H1 (cell line): ENCODE data around the gene VWA5B2. TPM values are rescaled to one million over a fixed set of nuclear protein-coding genes. Genes with fewer than 3 reads are reported as not detected.

Experiments
- CTCF ChIA-PET: fragments of 300-600 bp; sonication (Branson Sonifier 250); formaldehyde crosslinking; loops from one replicate; lab custom pipeline; 2021; ENCODE audit not compliant: partially characterized antibody; lab: Charles Lee
- POLR2A ChIA-PET: fragments of 300-600 bp; sonication (Branson Sonifier 250); formaldehyde crosslinking; loops from one replicate; lab custom pipeline; 2021; ENCODE audit warnings: inconsistent platforms; ENCODE audit not compliant: partially characterized antibody; lab: Charles Lee
- DNase-seq, 2 experiments: peaks; one replicate each; pipeline versions ENCODE4 v3.0.0 to v3.0.0-alpha.2; 2010 to 2022; ENCODE audit warnings: low spot score in 2 of 2, low read depth in 1 of 2, mixed read lengths in 1 of 2
- FAIRE-seq: peaks from 2 replicates; lab custom pipeline; 2011; peaks lifted over from hg19 to GRCh38; lab: Jason Lieb, UNC
- H2AFZ ChIP-seq: 2 replicates; pipeline ENCODE4 v1.8.1; 2012; ENCODE audit warnings: low read length, inconsistent platforms
- H2AK5ac ChIP-seq: 2 replicates; pipeline ENCODE4 v1.6.1; 2013; ENCODE audit warnings: low read depth, low read length
- H2BK120ac ChIP-seq: replicated peaks from 2 replicates; pipeline ENCODE3; 2013; ENCODE audit warnings: low read depth, low read length, inconsistent platforms
- H2BK12ac ChIP-seq: 2 replicates; pipeline ENCODE4 v1.6.1; 2013; ENCODE audit warnings: low read depth, low read length
- H2BK15ac ChIP-seq: 2 replicates; pipeline ENCODE4 v1.6.1; 2013; ENCODE audit warnings: low read length
- H2BK20ac ChIP-seq: 2 replicates; pipeline ENCODE4 v1.6.1; 2013; ENCODE audit warnings: low read length
- H2BK5ac ChIP-seq: 2 replicates; pipeline ENCODE4 v1.6.1; 2013; ENCODE audit warnings: low read depth, low read length
- H3K14ac ChIP-seq: 2 replicates; pipeline ENCODE4 v1.6.1; 2013; ENCODE audit warnings: inconsistent platforms; ENCODE audit not compliant: insufficient read length
- H3K18ac ChIP-seq: 2 replicates; pipeline ENCODE4 v1.6.1; 2013; ENCODE audit warnings: low read length; ENCODE audit errors: extremely low read depth
- H3K23ac ChIP-seq: 2 replicates; pipeline ENCODE4 v1.6.1; 2013; ENCODE audit warnings: inconsistent platforms; ENCODE audit not compliant: insufficient read length
- H3K23me2 ChIP-seq: 2 replicates; pipeline ENCODE4 v1.6.1; 2013; ENCODE audit warnings: low read depth, low read length
- H3K27ac ChIP-seq: 2 replicates; pipeline ENCODE4 v1.6.1; 2011; ENCODE audit warnings: low read depth, low read length, inconsistent platforms
- H3K27me3 ChIP-seq, 4 experiments: replicated peaks in 1 of 4; 1 replicate in 1 of 4; 2 replicates in 3 of 4; pipeline versions ENCODE4 v1.6.1 to v1.8.1; 2011 to 2013; ENCODE audit warnings: low read length in 3 of 4, mild to moderate bottlenecking in 3 of 4, inconsistent platforms in 2 of 4, mixed read lengths in 2 of 4, moderate library complexity in 1 of 4; ENCODE audit not compliant: control insufficient read depth in 3 of 4, insufficient read depth in 3 of 4; ENCODE audit errors: extremely low read depth in 1 of 4
- H3K36me3 ChIP-seq, 4 experiments: 2 replicates each; pipeline versions ENCODE4 v1.6.1 to v1.8.1; 2011 to 2013; ENCODE audit warnings: mild to moderate bottlenecking in 4 of 4, low read length in 3 of 4, moderate library complexity in 2 of 4, control low read depth in 1 of 4, inconsistent platforms in 1 of 4; ENCODE audit not compliant: insufficient read depth in 4 of 4, control insufficient read depth in 2 of 4
- H3K4ac ChIP-seq: replicated peaks from 2 replicates; pipeline ENCODE3; 2013; ENCODE audit warnings: low read length, low read depth, mixed read lengths, inconsistent platforms; ENCODE audit not compliant: insufficient read length
- H3K4me1 ChIP-seq, 4 experiments: replicated peaks in 1 of 4; 1 replicate in 1 of 4; 2 replicates in 3 of 4; pipeline versions ENCODE4 v1.6.1 to v1.8.1; 2011 to 2013; ENCODE audit warnings: low read length in 3 of 4, inconsistent platforms in 2 of 4, mixed read lengths in 1 of 4; ENCODE audit not compliant: insufficient read depth in 4 of 4, control insufficient read depth in 3 of 4
- H3K4me2 ChIP-seq, 2 experiments: 2 replicates each; pipeline versions ENCODE4 v1.6.1 to v1.8.1; 2011 to 2013; ENCODE audit warnings: low read depth in 2 of 2, low read length in 2 of 2, control low read depth in 1 of 2, inconsistent platforms in 1 of 2, mild to moderate bottlenecking in 1 of 2; ENCODE audit not compliant: insufficient read depth in 1 of 2
- H3K4me3 ChIP-seq, 4 experiments: fragments of 200-600, 300-600 bp in 1 of 4; sonication (generic), shearing (Covaris generic), sonication (Bioruptor Twin) in 1 of 4; 2 replicates each; pipeline versions ENCODE4 v1.5.1 to v1.8.1; 2011 to 2016; ENCODE audit warnings: low read length in 4 of 4, low read depth in 3 of 4, control low read depth in 2 of 4, inconsistent platforms in 2 of 4, mild to moderate bottlenecking in 2 of 4, mixed read lengths in 1 of 4, moderate library complexity in 1 of 4; ENCODE audit not compliant: insufficient read depth in 2 of 4; ENCODE audit errors: extremely low read depth in 1 of 4
- H3K56ac ChIP-seq: replicated peaks from 2 replicates; pipeline ENCODE3; 2013; ENCODE audit warnings: low read depth, mild to moderate bottlenecking, mixed read lengths, low read length, inconsistent platforms; ENCODE audit not compliant: insufficient read length
- H3K79me1 ChIP-seq: 2 replicates; pipeline ENCODE4 v1.6.1; 2013; ENCODE audit warnings: low read depth, low read length, control low read depth
- H3K79me2 ChIP-seq, 2 experiments: 2 replicates each; pipeline versions ENCODE4 v1.6.1 to v1.8.1; 2012 to 2013; ENCODE audit warnings: low read length in 2 of 2, mild to moderate bottlenecking in 2 of 2, inconsistent platforms in 1 of 2; ENCODE audit not compliant: insufficient read depth in 2 of 2, control insufficient read depth in 1 of 2
- H3K9ac ChIP-seq, 4 experiments: replicated peaks in 1 of 4; 1 replicate in 1 of 4; 2 replicates in 3 of 4; pipeline versions ENCODE4 v1.6.1 to v1.8.1; 2011 to 2013; ENCODE audit warnings: low read depth in 3 of 4, low read length in 3 of 4, control low read depth in 2 of 4, mild to moderate bottlenecking in 2 of 4, moderate library complexity in 2 of 4, inconsistent platforms in 1 of 4; ENCODE audit errors: extremely low read depth in 1 of 4
- H3K9me3 ChIP-seq, 2 experiments: 2 replicates each; pipeline versions ENCODE4 v1.6.1 to v1.8.1; 2012 to 2013; ENCODE audit warnings: mild to moderate bottlenecking in 2 of 2, moderate library complexity in 2 of 2, control low read depth in 1 of 2, inconsistent platforms in 1 of 2, low read depth in 1 of 2, low read length in 1 of 2, mixed read lengths in 1 of 2; ENCODE audit not compliant: insufficient read depth in 2 of 2
- H4K20me1 ChIP-seq, 2 experiments: replicated peaks in 1 of 2; 2 replicates each; pipeline versions ENCODE3 to v1.8.1; 2011 to 2013; ENCODE audit warnings: inconsistent platforms in 2 of 2, low read length in 2 of 2, mild to moderate bottlenecking in 1 of 2; ENCODE audit not compliant: insufficient read depth in 2 of 2, control insufficient read depth in 1 of 2
- H4K5ac ChIP-seq: 2 replicates; pipeline ENCODE4 v1.6.1; 2013; ENCODE audit warnings: low read length, low read depth, mixed read lengths, inconsistent platforms; ENCODE audit not compliant: insufficient read length
- H4K8ac ChIP-seq: 2 replicates; pipeline ENCODE4 v1.8.0; 2013; ENCODE audit warnings: mild to moderate bottlenecking, moderate library complexity, low read length, inconsistent platforms; ENCODE audit not compliant: insufficient read depth; ENCODE audit errors: extremely low read depth
- H4K91ac ChIP-seq: replicated peaks from 2 replicates; pipeline ENCODE3; 2013; ENCODE audit warnings: low read length, mixed read lengths, inconsistent platforms; ENCODE audit not compliant: insufficient read length
- ATF3 ChIP-seq: IDR thresholded peaks from 2 replicates; pipeline ENCODE4 v1.6.1; 2011; ENCODE audit warnings: low read depth, mild to moderate bottlenecking, low read length; ENCODE audit not compliant: insufficient read depth
- CREB1 ChIP-seq: IDR thresholded peaks from 2 replicates; pipeline ENCODE4 v1.6.1; 2012; ENCODE audit warnings: inconsistent platforms
- CTBP2 ChIP-seq: IDR thresholded peaks from 2 replicates; pipeline ENCODE4 v1.7.0; 2011; ENCODE audit warnings: borderline replicate concordance, mild to moderate bottlenecking, moderate library complexity, mixed read lengths, low read length; ENCODE audit not compliant: insufficient read depth, insufficient read length
- RAD21 ChIP-seq, 2 experiments: IDR thresholded peaks in 1 of 2; conservative IDR thresholded peaks in 1 of 2; 2 replicates each; pipeline ENCODE4 v1.6.1; 2011; ENCODE audit warnings: low read depth in 2 of 2, low read length in 2 of 2, improper control_type of control experiment in 1 of 2, inconsistent platforms in 1 of 2, mild to moderate bottlenecking in 1 of 2, moderate library complexity in 1 of 2
- SIN3A ChIP-seq, 2 experiments: IDR thresholded peaks in 1 of 2; conservative IDR thresholded peaks in 1 of 2; 2 replicates each; pipeline ENCODE4 v1.6.1; 2011 to 2012; ENCODE audit warnings: low read length in 2 of 2, improper control_type of control experiment in 1 of 2, low read depth in 1 of 2, mild to moderate bottlenecking in 1 of 2
- TBP ChIP-seq: IDR thresholded peaks from 2 replicates; pipeline ENCODE4 v1.6.1; 2011; ENCODE audit warnings: low read depth, low read length, improper control_type of control experiment
- WGBS, 2 experiments: shearing (Covaris generic) in 1 of 2; methylation state at CpG; one replicate each; pipeline versions ENCODE4 v1.1.6 to v1.1.7; 2013 to 2015; ENCODE audit warnings: low lambda C conversion rate in 2 of 2, mixed read lengths in 2 of 2, inconsistent platforms in 1 of 2, low coverage in 1 of 2, missing lambda C conversion rate in 1 of 2; ENCODE audit not compliant: insufficient replicate concordance in 2 of 2, insufficient coverage in 1 of 2, insufficient read length in 1 of 2; ENCODE audit errors: extremely low coverage in 1 of 2, missing lambda C conversion rate in 1 of 2; 5-methylcytosine and 5-hydroxymethylcytosine counted together
- polyA plus RNA-seq, 7 experiments: library from polyadenylated mRNA; depleted of rRNA in 3 of 7; stranded (reverse) in 5 of 7; unstranded in 2 of 7; fragments of >200 nt in 5 of 7; fragments of 200-250 nt in 2 of 7; gene quantifications; 1 replicate in 5 of 7; 2 replicates in 1 of 7; 4 replicates in 1 of 7; pipeline versions ENCODE4 v1.2.1 to v1.2.3, GENCODE V29; 2011 to 2013; ENCODE audit warnings: missing spikeins in 2 of 7, mixed read lengths in 2 of 7
- total RNA-seq: library from RNA; stranded (reverse); fragmentation: NEBNext Ultra II Directional; extraction: Animal tissue kit (Norgen Biotek cat#: 25700); gene quantifications from 2 replicates; pipeline ENCODE4 v1.2.1, GENCODE V29; 2021
- TF ChIP-seq, protein P1 (sequence below), 3 experiments: IDR thresholded peaks; 1 replicate in 2 of 3; 2 replicates in 1 of 3; pipeline versions ENCODE4 v1.5.1 to v1.6.1; 2011; ENCODE audit warnings: low read length in 3 of 3, mild to moderate bottlenecking in 3 of 3, inconsistent platforms in 2 of 3, low read depth in 1 of 3, moderate library complexity in 1 of 3; ENCODE audit not compliant: insufficient read depth in 1 of 3; ENCODE audit errors: control extremely low read depth in 1 of 3

Gene VWA5B2
- total and polyA plus RNA-seq, 2 of the 8 experiments (the other 6 are each of a cell fraction or from before 2014, with no cell fraction given), result 0.53 to 0.56 TPM

DNA sequence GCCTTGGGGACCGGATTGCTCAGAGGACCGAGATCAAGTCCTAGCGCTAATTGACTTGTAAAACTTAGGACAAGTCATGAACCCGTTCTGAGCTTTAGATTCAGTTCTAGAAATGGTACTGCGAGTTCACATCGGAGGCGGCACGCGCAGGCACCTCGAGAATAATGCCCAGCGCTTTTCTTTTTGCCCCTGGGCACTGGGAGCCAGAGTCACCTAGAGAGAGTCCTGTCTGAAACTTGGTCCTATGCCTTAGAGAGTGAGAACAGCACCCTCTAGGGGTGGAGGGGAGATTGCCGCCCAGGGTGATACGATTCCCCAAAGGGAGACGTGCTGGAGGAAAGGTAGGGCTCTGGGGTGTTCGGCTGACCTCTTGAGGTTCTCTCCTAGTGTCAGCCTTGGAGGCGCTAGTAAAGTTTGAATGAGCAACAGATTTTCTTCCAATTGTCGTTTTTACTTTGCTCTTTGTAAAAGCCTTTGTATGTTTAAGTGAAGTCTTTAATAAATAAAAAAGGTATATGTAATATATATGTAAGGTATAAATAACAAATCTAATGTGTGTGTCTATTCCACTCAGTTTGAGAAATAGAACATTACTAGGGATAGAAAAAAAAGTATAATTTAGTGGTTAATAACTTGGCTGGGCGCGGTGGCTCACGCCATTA, 20.9 kb downstream of the VWA5B2 start:
- Histone ChIP-seq H3K79me2 (peaks cover 0 to 11% of the 10 kb centered on the region in 2 experiments; a peak in 3 of 4 replicates), H2AFZ (peak overlapping the region; percentile 71), H2AK5ac (no peak overlapping the region), H3K4me3 (peak overlapping the region; percentile 71 to 89 (median 82)), H3K4me1 (no peaks in the 10 kb centered on the region), H3K27me3 (no peaks in the 10 kb centered on the region; a peak in 1 of 7 replicates), H3K9ac (peak overlapping the region; percentile 32 to 77 (median 58); a peak in 5 of 7 replicates), H3K27ac (no peak overlapping the region), H3K23ac (no peak overlapping the region), H3K4me2 (peak overlapping the region; percentile 75 to 94), H4K5ac (no peak overlapping the region), H3K23me2 (peaks cover 13% of the 10 kb centered on the region), H2BK15ac (no peak overlapping the region), H3K79me1 (peaks cover 2% of the 10 kb centered on the region; the same call in 1 of the 2 replicates), H4K8ac (no peak overlapping the region; the same call in 1 of the 2 replicates), H2BK120ac (no peak overlapping the region), H3K18ac (no peak overlapping the region; the same call in 1 of the 2 replicates), H3K4ac (no peak overlapping the region), H3K36me3 (peaks cover 2 to 4% (median 2%) of the 10 kb centered on the region in 4 experiments; a peak in 3 of 8 replicates), H2BK12ac (no peak overlapping the region), H3K14ac (no peak overlapping the region), H2BK20ac (no peak overlapping the region), H4K91ac (no peak overlapping the region), H3K9me3 (no peaks in the 10 kb centered on the region), H4K20me1 (no peaks in the 10 kb centered on the region), H2BK5ac (peak overlapping the region; percentile 79; the same call in 1 of the 2 replicates), H3K56ac (no peak overlapping the region)
- 16% methylated on average over 20 of the region's 20 CpGs; no CpG with 5 or more reads in 1 of the 2 experiments for WGBS, 2 experiments
- POLR2A ChIA-PET, result interaction anchor here (0.7 to 3.8 kb wide), 10 partner anchors 9 to 114 kb away, joined by 3 to 13 read pairs (median 4); partner anchors contain the start of gene CAMK2N2
- peak; percentile 94 to 98 for DNase-seq
- CTCF ChIA-PET, result interaction anchor here (0.7 to 14.0 kb wide), 36 partner anchors 9 to 355 kb away, joined by 3 to 136 read pairs (median 4); partner anchors contain the start of genes CAMK2N2, FAM131A and VWA5B2
- FAIRE-seq, result peak; percentile 78
- TF ChIP-seq, protein P1, sequence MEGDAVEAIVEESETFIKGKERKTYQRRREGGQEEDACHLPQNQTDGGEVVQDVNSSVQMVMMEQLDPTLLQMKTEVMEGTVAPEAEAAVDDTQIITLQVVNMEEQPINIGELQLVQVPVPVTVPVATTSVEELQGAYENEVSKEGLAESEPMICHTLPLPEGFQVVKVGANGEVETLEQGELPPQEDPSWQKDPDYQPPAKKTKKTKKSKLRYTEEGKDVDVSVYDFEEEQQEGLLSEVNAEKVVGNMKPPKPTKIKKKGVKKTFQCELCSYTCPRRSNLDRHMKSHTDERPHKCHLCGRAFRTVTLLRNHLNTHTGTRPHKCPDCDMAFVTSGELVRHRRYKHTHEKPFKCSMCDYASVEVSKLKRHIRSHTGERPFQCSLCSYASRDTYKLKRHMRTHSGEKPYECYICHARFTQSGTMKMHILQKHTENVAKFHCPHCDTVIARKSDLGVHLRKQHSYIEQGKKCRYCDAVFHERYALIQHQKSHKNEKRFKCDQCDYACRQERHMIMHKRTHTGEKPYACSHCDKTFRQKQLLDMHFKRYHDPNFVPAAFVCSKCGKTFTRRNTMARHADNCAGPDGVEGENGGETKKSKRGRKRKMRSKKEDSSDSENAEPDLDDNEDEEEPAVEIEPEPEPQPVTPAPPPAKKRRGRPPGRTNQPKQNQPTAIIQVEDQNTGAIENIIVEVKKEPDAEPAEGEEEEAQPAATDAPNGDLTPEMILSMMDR (IDR thresholded peaks at IDR 0.05; ENCODE audit: control extremely low read depth in 1 of 3, insufficient read depth in 1 of 3, low read depth in 1 of 3, low read length in 3 of 3), result peak; percentile 90 to 97 (median 91)
- peak in 1 of 2 experiments; percentile 84; a peak in 2 of 4 replicates for TF ChIP-seq SIN3A (conservative IDR thresholded peaks at IDR 0.05 in 1 of 2, IDR thresholded peaks at IDR 0.05 in 1 of 2; ENCODE audit: low read depth in 1 of 2, low read length in 2 of 2)
- no peak for TF ChIP-seq CTBP2
- TF ChIP-seq RAD21 (IDR thresholded peaks at IDR 0.05 in 1 of 2, conservative IDR thresholded peaks at IDR 0.05 in 1 of 2; ENCODE audit: low read depth in 2 of 2, low read length in 2 of 2), result peak; percentile 53 to 72
- peak; percentile 50; the same call in 1 of the 2 replicates for TF ChIP-seq TBP
- TF ChIP-seq ATF3, result no peak
- peak; percentile 37; the same call in 1 of the 2 replicates for TF ChIP-seq CREB1
